H7 (cell line): Measurements from ENCODE around the gene MYOCOS. TPM values are rescaled to one million over a fixed set of nuclear protein-coding genes. Genes with fewer than 3 reads are reported as not detected.
"Not testable (repeated sequence)": the region's sequence is repeated elsewhere in the genome, so short reads cannot be mapped to it uniquely, and the experiment has no call there.

Experiments used
- DNase-seq: peaks from one replicate; pipeline ENCODE4 v3.0.0; 2012
- H3K27me3 ChIP-seq: 2 replicates; pipeline ENCODE4 v1.6.0; 2011; ENCODE audit warnings: mild to moderate bottlenecking, low read length; ENCODE audit not compliant: control insufficient read depth, insufficient read depth
- H3K36me3 ChIP-seq: replicated peaks from 2 replicates; pipeline ENCODE4 v1.5.1; 2011; ENCODE audit warnings: low read length; ENCODE audit not compliant: control insufficient read depth, insufficient read depth
- H3K4me3 ChIP-seq: 2 replicates; pipeline ENCODE4 v1.5.1; 2011; ENCODE audit warnings: low read depth, mild to moderate bottlenecking, control low read depth, low read length, moderate library complexity; ENCODE audit not compliant: insufficient read depth
- total RNA-seq: library from RNA; depleted of rRNA; stranded (reverse); fragments of >200 nt; shearing (Covaris generic); gene quantifications from 2 replicates; pipeline ENCODE4 v1.2.3, GENCODE V29; 2014

MYOCOS gene
- total RNA-seq, 1 experiment from 2014 or later, result not detected

GRCh38 chr1:171603042-171603441 lies 19.0 kb upstream of the MYOCOS start:
- H3K27me3 ChIP-seq, H3K4me3 ChIP-seq, DNase-seq, H3K36me3 ChIP-seq: not testable (repeated sequence)

- Histone ChIP-seq H3K27me3 (no peaks in the 10 kb centered on the region), H3K36me3 (no peaks in the 10 kb centered on the region), H3K4me3 (no peak overlapping the region)
- DNase-seq, result no peak
Observed at GRCh38 chr1:171606402-171606941, 15.6 kb upstream of the MYOCOS start.

- Histone ChIP-seq H3K4me3 (no peak overlapping the region), H3K27me3 (no peaks in the 10 kb centered on the region), H3K36me3 (no peaks in the 10 kb centered on the region)
- no peak for DNase-seq
Observed at GRCh38 chr1:171610385-171610784, 11.7 kb upstream of the MYOCOS start.

GRCh38 chr1:171611306-171611705 lies 10.7 kb upstream of the MYOCOS start:
- DNase-seq, result no peak
- Histone ChIP-seq H3K4me3 (no peak overlapping the region), H3K27me3 (no peaks in the 10 kb centered on the region), H3K36me3 (no peaks in the 10 kb centered on the region)

- Histone ChIP-seq H3K27me3 (no peaks in the 10 kb centered on the region; the same call in 1 of the 2 replicates), H3K4me3 (no peak overlapping the region), H3K36me3 (no peaks in the 10 kb centered on the region)
- no peak for DNase-seq
Observed at GRCh38 chr1:171613282-171613681, 8.8 kb upstream of the MYOCOS start.

GRCh38 chr1:171615122-171615906 lies 6.7 kb upstream of the MYOCOS start:
- not testable (repeated sequence) for H3K4me3 ChIP-seq, DNase-seq, H3K27me3 ChIP-seq, H3K36me3 ChIP-seq

GRCh38 chr1:171616586-171616985 lies 5.5 kb upstream of the MYOCOS start:
- Histone ChIP-seq H3K36me3 (no peaks in the 10 kb centered on the region), H3K4me3 (no peak overlapping the region), H3K27me3 (no peaks in the 10 kb centered on the region; the same call in 1 of the 2 replicates)
- no peak for DNase-seq

- no peaks in the 10 kb centered on the region; the same call in 1 of the 2 replicates for H3K27me3 ChIP-seq
- DNase-seq, result no peak
- no peaks in the 10 kb centered on the region for H3K36me3 ChIP-seq
- H3K4me3 ChIP-seq, result no peak overlapping the region
Observed at GRCh38 chr1:171623651-171624331, 1.7 kb downstream of the MYOCOS start.

- Histone ChIP-seq H3K27me3 (no peaks in the 10 kb centered on the region; the same call in 1 of the 2 replicates), H3K36me3 (no peaks in the 10 kb centered on the region), H3K4me3 (no peak overlapping the region)
- no peak for DNase-seq
Observed at GRCh38 chr1:171625225-171625624, 3.2 kb downstream of the MYOCOS start.

GRCh38 chr1:171627020-171627419 lies 5.0 kb downstream of the MYOCOS start:
- no peaks in the 10 kb centered on the region for H3K36me3 ChIP-seq
- no peak overlapping the region for H3K4me3 ChIP-seq
- H3K27me3 ChIP-seq, result no peaks in the 10 kb centered on the region; the same call in 1 of the 2 replicates
- no peak for DNase-seq

- Histone ChIP-seq H3K27me3 (no peaks in the 10 kb centered on the region; the same call in 1 of the 2 replicates), H3K36me3 (no peaks in the 10 kb centered on the region), H3K4me3 (no peak overlapping the region)
- DNase-seq, result no peak
Observed at GRCh38 chr1:171628225-171628624, 6.2 kb downstream of the MYOCOS start.

GRCh38 chr1:171635661-171636060 lies 13.6 kb downstream of the MYOCOS start:
- DNase-seq, result no peak

GRCh38 chr1:171636141-171636540 lies 14.1 kb downstream of the MYOCOS start:
- no peaks in the 10 kb centered on the region for H3K36me3 ChIP-seq
- no peak for DNase-seq

More at GRCh38 chr1:171635661-171636060, 13.6 kb downstream of the MYOCOS start:
- Histone ChIP-seq H3K36me3 (no peaks in the 10 kb centered on the region), H3K4me3 (no peak overlapping the region), H3K27me3 (no peaks in the 10 kb centered on the region)

GRCh38 chr1:171637928-171638576 lies 16.0 kb downstream of the MYOCOS start:
- no peak for DNase-seq
- no peaks in the 10 kb centered on the region for H3K27me3 ChIP-seq

More at GRCh38 chr1:171636141-171636540, 14.1 kb downstream of the MYOCOS start:
- Histone ChIP-seq H3K4me3 (no peak overlapping the region), H3K27me3 (no peaks in the 10 kb centered on the region)

More at GRCh38 chr1:171637928-171638576, 16.0 kb downstream of the MYOCOS start:
- Histone ChIP-seq H3K4me3 (no peak overlapping the region), H3K36me3 (no peaks in the 10 kb centered on the region)
